GM12878 (cell line): Measurements from ENCODE around the gene PSIP1. TPM values are rescaled to one million over a fixed set of nuclear protein-coding genes. Genes with fewer than 3 reads are reported as not detected.

Experiments used
- EP300 ChIP-seq, 2 experiments: fragments of 150-350 bp in 1 of 2; IDR thresholded peaks; 2 replicates each; pipeline ENCODE4 v1.6.1; 2011 to 2012; ENCODE audit warnings: low read depth in 2 of 2, low read length in 2 of 2, borderline replicate concordance in 1 of 2, improper control_type of control experiment in 1 of 2, inconsistent platforms in 1 of 2; ENCODE audit not compliant: control insufficient read depth in 1 of 2
- IRF4 ChIP-seq: IDR thresholded peaks from 2 replicates; pipeline ENCODE4 v1.6.1; 2011; ENCODE audit warnings: low read depth, low read length
- NKRF ChIP-seq: fragments of 450-650 bp; conservative IDR thresholded peaks from 2 replicates; pipeline ENCODE4 v1.6.1; 2017; ENCODE audit warnings: mild to moderate bottlenecking, moderate library complexity
- SIN3A ChIP-seq: IDR thresholded peaks from 2 replicates; pipeline ENCODE4 v1.6.1; 2012; ENCODE audit warnings: low read depth, low read length, improper control_type of control experiment
- TCF3 ChIP-seq: IDR thresholded peaks from 2 replicates; pipeline ENCODE4 v1.6.1; 2012; ENCODE audit warnings: low read depth, mild to moderate bottlenecking, low read length, borderline replicate concordance; ENCODE audit not compliant: insufficient read depth
- ZBTB33 ChIP-seq: fragments of 450-650 bp; IDR thresholded peaks from 2 replicates; pipeline ENCODE4 v1.6.1; 2017; ENCODE audit warnings: mild to moderate bottlenecking
- ZNF687 ChIP-seq: fragments of 450-650 bp; IDR thresholded peaks from 2 replicates; pipeline ENCODE4 v1.6.1; 2017; ENCODE audit warnings: mild to moderate bottlenecking, moderate library complexity
- polyA plus RNA-seq, 11 experiments: library from polyadenylated mRNA; depleted of rRNA in 4 of 11; unstranded in 6 of 11; stranded (reverse) in 5 of 11; fragments of >200 nt; fragmentation: Nextera tagmentation in 4 of 11; fragmentation: Illumina TruSeq in 1 of 11; extraction: Ambion mirVana in 4 of 11; extraction: Trizol in 1 of 11; gene quantifications; 1 replicate in 1 of 11; 2 replicates in 10 of 11; pipeline versions ENCODE4 v1.2.1 to v1.2.3, GENCODE V29; 2011 to 2016; ENCODE audit warnings: inconsistent platforms in 2 of 11, missing spikeins in 2 of 11, low read depth in 1 of 11
- total RNA-seq, 4 experiments: library from RNA; depleted of rRNA in 3 of 4; stranded (reverse); fragments of >200 nt in 3 of 4; fragmentation: Illumina TruSeq in 1 of 4; extraction: Trizol in 1 of 4; gene quantifications; 2 replicates each; pipeline versions ENCODE4 v1.2.1 to v1.2.3, GENCODE V29; 2013 to 2021

Gene PSIP1
- total and polyA plus RNA-seq, 10 of the 15 experiments (the other 5 are each of a cell fraction or from before 2014, with no cell fraction given): 75.5 to 299 (median 173) TPM

- no peak for TF ChIP-seq TCF3
- no peak for TF ChIP-seq SIN3A
- no peak for TF ChIP-seq ZBTB33
- no peak; a peak in 1 of 4 replicates for TF ChIP-seq EP300 (IDR thresholded peaks at IDR 0.05; ENCODE audit: borderline replicate concordance in 1 of 2, control insufficient read depth in 1 of 2, low read depth in 2 of 2, low read length in 2 of 2)
- TF ChIP-seq IRF4: no peak
- TF ChIP-seq NKRF: no peak; the same call in 1 of the 2 replicates
- TF ChIP-seq ZNF687: no peak
- TF ChIP-seq, all 136 proteins: peak for 37
Observed at GRCh38 chr9:15552636-15553527, 42.1 kb upstream of the PSIP1 start, which contains the start of gene CCDC171 (continued).
